Naive thymus-derived CD4-positive, alpha-beta T cell (primary cell): ENCODE measurements around the gene VGLL2. TPM values are rescaled to one million over a fixed set of nuclear protein-coding genes. Genes with fewer than 3 reads are reported as not detected.

Source experiments
- ATAC-seq: fragments of 150-1000 bp; cut with Tn5 transposase; 2 replicates; pipeline ENCODE4 v1.10.0; 2021; ENCODE audit warnings: mild to moderate bottlenecking, moderate library complexity
- CTCF ChIA-PET: fragments of 350-600 bp; sonication (Branson Sonifier 250); formaldehyde crosslinking; loops from one replicate; lab custom pipeline; 2021; ENCODE audit warnings: antibody characterized with exemption; lab: Charles Lee
- POLR2A ChIA-PET: fragments of 350-600 bp; sonication (Branson Sonifier 250); formaldehyde crosslinking; loops from one replicate; lab custom pipeline; 2021; ENCODE audit warnings: antibody characterized with exemption, inconsistent platforms; lab: Charles Lee
- DNase-seq, 9 donors: peaks; one replicate each; pipeline versions ENCODE4 v3.0.0 to v3.0.0-alpha.2; 2020 to 2022; ENCODE audit warnings: mixed read lengths in 1 of 9
- H3K27ac ChIP-seq: one replicate; pipeline ENCODE4 v1.7.0; 2013; ENCODE audit warnings: mild to moderate bottlenecking, low read depth, low read length, moderate library complexity
- H3K27me3 ChIP-seq, 2 donors: one replicate each; pipeline ENCODE4 v1.7.0; 2013; ENCODE audit warnings: low read length in 2 of 2, mild to moderate bottlenecking in 2 of 2, moderate library complexity in 2 of 2; ENCODE audit not compliant: control insufficient read depth in 2 of 2, insufficient read depth in 2 of 2
- H3K36me3 ChIP-seq, 3 experiments: 1 replicate in 2 of 3; 2 replicates in 1 of 3; pipeline ENCODE4 v1.7.0; 2013; ENCODE audit warnings: low read length in 3 of 3, mild to moderate bottlenecking in 3 of 3, moderate library complexity in 1 of 3; ENCODE audit not compliant: insufficient read depth in 3 of 3, control insufficient read depth in 2 of 3
- H3K4me1 ChIP-seq, 2 donors: one replicate each; pipeline ENCODE4 v1.7.0; 2013; ENCODE audit warnings: low read length in 2 of 2, mild to moderate bottlenecking in 2 of 2, moderate library complexity in 1 of 2; ENCODE audit not compliant: control insufficient read depth in 2 of 2, insufficient read depth in 2 of 2
- H3K4me3 ChIP-seq: 2 replicates; pipeline ENCODE4 v1.7.0; 2013; ENCODE audit warnings: mild to moderate bottlenecking, low read length
- H3K9me3 ChIP-seq, 3 experiments: 1 replicate in 2 of 3; 2 replicates in 1 of 3; pipeline ENCODE4 v1.7.0; 2013; ENCODE audit warnings: low read length in 3 of 3; ENCODE audit not compliant: control insufficient read depth in 2 of 3
- H3K27ac Mint-ChIP-seq, 9 donors: one replicate each; pipeline ENCODE4 v1.8.0; 2020 to 2022; ENCODE audit warnings: mixed read lengths in 9 of 9, mild to moderate bottlenecking in 8 of 9, moderate library complexity in 5 of 9, inconsistent platforms in 2 of 9
- H3K27me3 Mint-ChIP-seq, 5 donors: one replicate each; pipeline ENCODE4 v1.8.0; 2021 to 2022; ENCODE audit warnings: mixed read lengths in 5 of 5, mild to moderate bottlenecking in 1 of 5
- H3K36me3 Mint-ChIP-seq, 5 donors: one replicate each; pipeline ENCODE4 v1.8.0; 2020 to 2022; ENCODE audit warnings: mixed read lengths in 5 of 5, mild to moderate bottlenecking in 3 of 5, inconsistent platforms in 1 of 5
- H3K4me1 Mint-ChIP-seq, 7 donors: one replicate each; pipeline ENCODE4 v1.8.0; 2020 to 2022; ENCODE audit warnings: mixed read lengths in 7 of 7, mild to moderate bottlenecking in 3 of 7, inconsistent platforms in 1 of 7
- H3K4me3 Mint-ChIP-seq, 10 donors: one replicate each; pipeline ENCODE4 v1.8.0; 2020 to 2022; ENCODE audit warnings: mild to moderate bottlenecking in 10 of 10, mixed read lengths in 10 of 10, moderate library complexity in 6 of 10, inconsistent platforms in 2 of 10
- H3K9me3 Mint-ChIP-seq, 11 donors: one replicate each; pipeline ENCODE4 v1.8.0; 2020 to 2022; ENCODE audit warnings: mixed read lengths in 11 of 11, mild to moderate bottlenecking in 4 of 11, inconsistent platforms in 1 of 11, moderate library complexity in 1 of 11
- intact Hi-C, 2 donors: fragments of 100-400 bp; cut with micrococcal nuclease; formaldehyde crosslinking; loops; one replicate each; pipeline ENCODE4 v1.15.1; 2023
- polyA plus RNA-seq, 2 donors: library from polyadenylated mRNA; unstranded; fragments of 300-500 nt; fragmentation: Illumina TruSeq; gene quantifications; one replicate each; pipeline ENCODE4 v1.2.3, GENCODE V29; 2021
- total RNA-seq, 6 experiments: library from RNA in 5 of 6; stranded (reverse) in 5 of 6; gene quantifications; 1 replicate in 5 of 6; 2 replicates in 1 of 6; pipeline ENCODE4 v1.2.3 and lab custom pipeline; 2021 to 2026

The VGLL2 gene
- total and polyA plus RNA-seq, 7 experiments from 2014 or later: not detected

DNA sequence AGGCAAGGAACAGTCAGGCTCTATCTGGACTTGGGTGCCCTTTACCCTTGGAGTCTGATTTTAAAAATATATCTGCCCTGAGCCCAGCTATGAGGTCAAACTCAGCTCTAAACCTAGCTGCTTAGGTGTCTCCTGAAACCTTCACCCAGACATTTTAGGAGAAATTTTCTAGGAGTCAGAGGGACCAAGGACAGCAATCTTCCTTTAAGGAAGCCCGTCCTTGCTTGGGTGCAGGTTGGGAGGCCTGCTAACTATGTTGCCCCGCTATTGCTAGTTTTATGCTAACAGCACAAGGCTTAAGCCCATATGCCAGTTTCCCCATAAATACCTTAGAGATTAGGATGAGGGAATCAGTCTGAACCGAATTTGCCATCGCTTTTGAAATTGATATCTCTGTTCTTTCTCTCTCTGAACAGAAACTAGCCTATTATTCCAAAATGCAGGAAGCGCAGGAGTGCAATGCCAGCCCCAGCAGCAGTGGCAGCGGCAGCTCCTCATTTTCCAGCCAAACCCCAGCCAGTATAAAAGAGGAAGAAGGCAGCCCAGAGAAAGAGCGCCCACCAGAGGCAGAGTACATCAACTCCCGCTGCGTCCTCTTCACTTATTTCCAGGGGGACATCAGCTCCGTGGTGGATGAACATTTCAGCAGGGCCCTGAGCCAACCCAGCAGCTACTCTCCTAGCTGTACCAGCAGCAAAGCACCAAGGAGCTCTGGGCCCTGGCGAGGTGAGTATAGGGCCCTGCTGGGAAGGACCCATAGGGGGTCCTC lies 2.6 kb downstream of the VGLL2 start:
- Mint-ChIP-seq H3K27me3 (peaks cover 74 to 94% (median 80%) of the 10 kb centered on the region in 5 donors), H3K9me3 (peaks cover 0 to 12% (median 0%) of the 10 kb centered on the region in 11 donors), H3K4me3 (no peak overlapping the region), H3K27ac (no peak overlapping the region), H3K36me3 (peaks cover 0 to 2% (median 0%) of the 10 kb centered on the region in 5 donors), H3K4me1 (peaks cover 7 to 26% (median 23%) of the 10 kb centered on the region in 7 donors)
- ATAC-seq (no peak), DNase-seq (no peak)
- Histone ChIP-seq H3K27ac (no peak overlapping the region), H3K27me3 (peaks cover 3 to 11% of the 10 kb centered on the region in 2 donors), H3K9me3 (no peaks in the 10 kb centered on the region), H3K36me3 (no peaks in the 10 kb centered on the region), H3K4me1 (no peaks in the 10 kb centered on the region), H3K4me3 (no peak overlapping the region)
- intact Hi-C loops: no loop called here
- POLR2A ChIA-PET: no interaction called here
- CTCF ChIA-PET: no interaction called here

DNA sequence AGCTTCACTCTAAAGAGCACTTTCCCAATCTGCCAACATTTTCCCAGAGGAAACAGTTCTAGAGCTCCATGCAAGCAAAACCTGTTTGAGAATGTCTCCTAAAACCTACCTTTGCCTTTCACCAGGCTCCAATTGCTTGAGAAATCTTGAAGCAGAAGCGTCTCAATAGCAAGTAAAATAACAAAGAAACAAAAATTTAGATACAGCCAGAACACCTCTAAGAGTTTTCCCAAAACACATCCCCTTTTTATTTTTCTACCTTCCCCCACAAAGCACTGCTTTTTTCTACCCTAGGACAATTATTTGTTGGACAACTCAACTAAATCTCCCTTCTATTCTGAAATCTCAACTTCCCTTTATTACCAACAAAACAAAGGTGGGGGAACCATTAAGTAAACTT lies 3.6 kb downstream of the VGLL2 start:
- H3K27ac Mint-ChIP-seq: no peak overlapping the region
- no peak overlapping the region for H3K4me3 Mint-ChIP-seq
- H3K9me3 ChIP-seq: no peaks in the 10 kb centered on the region
- peaks cover 0 to 12% (median 0%) of the 10 kb centered on the region in 11 donors for H3K9me3 Mint-ChIP-seq
- peaks cover 3 to 8% of the 10 kb centered on the region in 2 donors for H3K27me3 ChIP-seq
- H3K4me3 ChIP-seq: no peak overlapping the region
- H3K36me3 ChIP-seq: no peaks in the 10 kb centered on the region
- no peak for ATAC-seq
- no peak for DNase-seq
- peaks cover 77 to 91% (median 80%) of the 10 kb centered on the region in 5 donors for H3K27me3 Mint-ChIP-seq
- no peaks in the 10 kb centered on the region for H3K4me1 ChIP-seq
- no peak overlapping the region for H3K27ac ChIP-seq
- ChIA-PET CTCF (no interaction called here), POLR2A (no interaction called here)
- peaks cover 0 to 2% (median 0%) of the 10 kb centered on the region in 5 donors for H3K36me3 Mint-ChIP-seq
- intact Hi-C loops: no loop called here
- H3K4me1 Mint-ChIP-seq: peaks cover 6 to 26% (median 23%) of the 10 kb centered on the region in 7 donors

DNA sequence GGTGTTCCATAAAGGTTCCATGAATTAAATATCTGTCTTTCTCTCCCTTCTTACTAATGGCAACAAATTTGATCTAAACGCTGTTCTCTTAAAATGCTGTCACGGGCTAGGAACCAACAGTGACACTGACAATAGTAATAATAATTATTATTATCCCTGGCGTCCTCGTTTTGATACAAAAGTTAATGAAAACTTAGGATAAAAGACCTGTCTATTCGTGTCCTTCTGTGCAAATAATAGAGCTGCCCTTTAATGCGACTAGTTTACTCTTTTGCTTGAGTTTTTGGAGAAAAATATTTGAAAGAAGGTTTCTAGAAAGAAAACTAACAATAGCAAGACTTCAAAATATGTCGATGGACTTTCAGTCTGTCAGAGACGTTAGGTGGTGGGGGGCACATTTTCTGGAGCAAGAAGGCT lies 4.3 kb downstream of the VGLL2 start:
- peaks cover 5 to 8% of the 10 kb centered on the region in 2 donors for H3K27me3 ChIP-seq

DNA sequence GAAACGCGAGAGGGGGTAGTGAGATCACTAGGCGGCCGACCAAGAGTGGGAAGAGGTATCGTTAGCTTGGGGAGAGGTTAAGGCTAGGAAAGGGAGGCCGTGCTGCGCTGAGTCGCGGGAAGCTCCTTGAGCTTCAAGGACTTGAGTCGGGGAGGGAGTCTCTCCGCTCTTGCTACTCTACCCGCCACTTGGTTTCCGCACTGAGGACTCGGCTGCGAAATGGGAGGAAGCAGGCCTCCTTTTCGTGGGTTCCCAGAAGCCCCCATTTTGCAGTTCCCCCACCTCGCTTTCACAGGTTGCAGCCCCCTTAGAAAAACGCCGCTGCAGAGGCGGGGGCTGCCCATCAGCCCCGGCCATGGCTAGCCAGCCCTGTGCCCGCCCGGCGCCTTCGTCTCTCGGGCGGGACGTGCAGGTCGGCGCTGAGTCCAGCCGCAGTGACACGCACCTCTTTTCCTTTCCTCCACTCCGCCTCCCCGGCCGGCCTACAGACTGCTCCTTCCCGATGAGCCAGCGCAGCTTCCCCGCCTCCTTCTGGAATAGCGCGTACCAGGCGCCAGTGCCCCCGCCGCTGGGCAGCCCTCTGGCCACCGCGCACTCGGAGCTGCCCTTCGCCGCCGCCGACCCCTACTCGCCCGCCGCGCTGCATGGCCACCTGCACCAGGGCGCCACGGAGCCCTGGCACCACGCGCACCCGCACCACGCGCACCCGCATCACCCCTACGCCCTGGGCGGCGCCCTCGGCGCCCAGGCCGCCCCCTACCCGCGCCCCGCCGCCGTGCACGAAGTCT lies 4.9 kb downstream of the VGLL2 start:
- H3K4me3 Mint-ChIP-seq: peak overlapping the region in 6 of 10 donors; percentile 6 to 66 (median 36)
- intact Hi-C loops: no loop called here
- ChIA-PET POLR2A (no interaction called here), CTCF (no interaction called here)
- H3K27me3 Mint-ChIP-seq: peaks cover 77 to 91% (median 80%) of the 10 kb centered on the region in 5 donors
- Histone ChIP-seq H3K9me3 (no peaks in the 10 kb centered on the region), H3K4me1 (no peaks in the 10 kb centered on the region), H3K36me3 (no peaks in the 10 kb centered on the region), H3K27ac (no peak overlapping the region), H3K4me3 (no peak overlapping the region), H3K27me3 (peaks cover 7 to 8% of the 10 kb centered on the region in 2 donors)
- no peak for ATAC-seq
- H3K9me3 Mint-ChIP-seq: peaks cover 0 to 12% (median 0%) of the 10 kb centered on the region in 11 donors
- no peak overlapping the region for H3K27ac Mint-ChIP-seq
- DNase-seq: no peak
- peaks cover 0 to 2% (median 0%) of the 10 kb centered on the region in 5 donors for H3K36me3 Mint-ChIP-seq
- H3K4me1 Mint-ChIP-seq: peaks cover 2 to 15% (median 12%) of the 10 kb centered on the region in 7 donors

More for the DNA sequence above, 4.3 kb downstream of the VGLL2 start:
- H3K9me3 ChIP-seq: no peaks in the 10 kb centered on the region
- Mint-ChIP-seq H3K4me1 (peaks cover 4 to 22% (median 17%) of the 10 kb centered on the region in 7 donors), H3K4me3 (peak overlapping the region in 5 of 10 donors; percentile 6 to 66 (median 32)), H3K36me3 (peaks cover 0 to 2% (median 0%) of the 10 kb centered on the region in 5 donors), H3K27ac (no peak overlapping the region), H3K27me3 (peaks cover 77 to 91% (median 80%) of the 10 kb centered on the region in 5 donors), H3K9me3 (peaks cover 0 to 12% (median 0%) of the 10 kb centered on the region in 11 donors)
- no peak overlapping the region for H3K27ac ChIP-seq
- ChIA-PET POLR2A (no interaction called here), CTCF (no interaction called here)
- no peak for DNase-seq
- H3K4me3 ChIP-seq: no peak overlapping the region
- ATAC-seq: no peak
- intact Hi-C loops: no loop called here
- H3K4me1 ChIP-seq: no peaks in the 10 kb centered on the region
- no peaks in the 10 kb centered on the region for H3K36me3 ChIP-seq

DNA sequence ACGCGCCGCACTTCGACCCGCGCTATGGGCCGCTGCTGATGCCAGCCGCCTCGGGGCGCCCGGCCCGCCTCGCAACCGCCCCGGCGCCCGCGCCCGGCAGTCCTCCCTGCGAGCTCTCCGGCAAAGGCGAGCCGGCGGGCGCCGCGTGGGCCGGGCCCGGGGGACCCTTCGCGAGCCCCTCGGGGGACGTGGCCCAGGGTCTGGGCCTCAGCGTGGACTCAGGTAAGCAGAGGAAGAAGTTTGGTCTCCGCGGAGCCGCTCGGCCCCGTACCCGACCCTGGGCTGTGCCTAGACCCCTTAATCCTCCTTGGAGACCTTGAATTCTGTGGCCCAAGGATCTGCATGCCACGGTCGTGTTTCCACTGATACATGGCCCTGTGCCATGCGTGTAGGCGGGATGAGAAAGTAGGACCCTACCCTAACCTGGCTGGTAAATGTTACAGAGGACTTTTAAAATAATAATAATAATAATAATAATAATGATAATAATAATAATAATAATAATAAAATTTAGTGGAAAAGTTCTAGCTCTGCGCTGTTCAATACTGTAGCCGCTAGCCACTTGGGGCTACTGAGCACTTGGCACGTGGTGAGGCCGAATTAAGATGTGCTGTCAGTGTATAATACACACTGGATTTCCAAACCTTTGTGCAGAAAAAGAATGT lies 5.6 kb downstream of the VGLL2 start:
- ATAC-seq: no peak
- Mint-ChIP-seq H3K36me3 (peaks cover 0 to 2% (median 0%) of the 10 kb centered on the region in 5 donors), H3K4me3 (peak overlapping the region in 1 of 10 donors; percentile 34), H3K27ac (no peak overlapping the region), H3K9me3 (peaks cover 0 to 12% (median 0%) of the 10 kb centered on the region in 11 donors), H3K27me3 (peaks cover 82 to 90% (median 87%) of the 10 kb centered on the region in 5 donors), H3K4me1 (peaks cover 0 to 15% (median 12%) of the 10 kb centered on the region in 7 donors)
- no peaks in the 10 kb centered on the region for H3K9me3 ChIP-seq
- intact Hi-C loops: no loop called here
- no peak for DNase-seq
- peaks cover 7 to 8% of the 10 kb centered on the region in 2 donors for H3K27me3 ChIP-seq
- CTCF ChIA-PET: no interaction called here
- no peak overlapping the region for H3K4me3 ChIP-seq
- no peaks in the 10 kb centered on the region for H3K36me3 ChIP-seq
- no peak overlapping the region for H3K27ac ChIP-seq
- POLR2A ChIA-PET: no interaction called here
- H3K4me1 ChIP-seq: no peaks in the 10 kb centered on the region
